Inferior parietal cortex (tissue), 1 donor: ENCODE data around the gene FBN1.

Experiments
- DNase-seq: peaks from one replicate; pipeline ENCODE4 v3.0.0-alpha.2; 2016; ENCODE audit errors: extremely low spot score

The FBN1 gene

DNA sequence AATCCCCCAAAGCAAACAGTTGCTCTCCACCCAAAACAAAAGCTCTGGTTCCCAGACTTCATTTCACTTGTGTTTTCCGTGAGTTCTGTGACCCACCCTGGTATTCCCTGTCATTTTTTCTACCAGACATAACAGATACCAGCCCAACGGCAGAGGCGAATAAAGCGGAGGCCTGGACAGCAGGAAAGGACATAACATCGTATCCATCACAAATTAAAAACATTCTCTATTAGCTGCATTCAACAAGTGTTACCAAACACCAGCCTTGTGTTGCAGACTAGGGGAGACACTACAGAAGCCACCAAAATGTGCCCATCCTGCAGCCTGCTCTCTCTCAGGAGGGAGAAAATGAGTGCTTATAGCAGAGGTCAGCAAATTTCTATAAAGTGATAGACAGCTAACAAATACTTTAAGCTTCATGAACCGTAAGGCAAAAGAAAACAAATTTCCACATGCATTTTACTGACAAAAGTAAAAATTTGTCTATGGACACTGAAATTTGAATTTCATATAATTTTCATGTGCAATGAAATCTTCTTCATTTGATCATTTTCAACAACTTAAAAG is 7.1 kb upstream of the FBN1 start:
- DNase-seq = no peak

DNA sequence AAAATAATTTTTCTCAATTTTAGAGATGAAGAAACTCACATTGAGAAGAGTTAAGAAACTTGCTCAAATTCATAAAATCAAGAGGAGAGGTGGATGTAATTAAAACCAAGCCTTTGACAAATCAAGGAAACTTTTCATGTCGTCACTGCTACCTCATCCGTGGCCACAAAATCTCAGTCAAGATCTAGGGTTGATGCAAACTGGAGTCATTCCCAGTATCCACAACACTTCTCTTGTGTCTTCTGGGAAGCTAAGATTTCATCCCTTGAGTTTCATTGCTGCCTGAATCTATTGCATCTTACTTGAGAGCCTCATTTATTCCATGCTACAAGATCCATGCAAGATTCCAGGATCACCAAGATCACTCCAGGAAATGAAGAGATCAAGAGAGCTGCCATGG is 5.4 kb upstream of the FBN1 start:
- DNase-seq = no peak

DNA sequence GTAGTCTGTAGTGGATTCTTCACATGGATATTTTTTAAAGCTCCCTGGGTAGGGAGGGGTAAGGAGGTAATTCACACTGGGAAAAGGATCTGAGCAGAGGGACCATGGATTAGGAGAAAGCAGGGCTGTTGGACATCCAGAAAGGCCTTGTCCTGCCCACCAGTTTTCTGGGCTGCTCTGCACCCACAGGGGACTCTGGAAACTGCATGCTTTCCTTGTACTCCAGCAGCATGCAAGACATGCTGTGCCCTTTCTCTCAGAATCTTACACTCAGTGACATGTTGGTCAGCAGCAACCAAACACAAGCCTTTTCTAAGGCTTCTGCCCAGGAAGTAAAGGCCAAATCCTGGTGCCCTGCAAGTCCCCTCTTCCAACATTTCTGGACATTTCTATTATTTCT is 2.5 kb upstream of the FBN1 start:
- peak; percentile 45 for DNase-seq

DNA sequence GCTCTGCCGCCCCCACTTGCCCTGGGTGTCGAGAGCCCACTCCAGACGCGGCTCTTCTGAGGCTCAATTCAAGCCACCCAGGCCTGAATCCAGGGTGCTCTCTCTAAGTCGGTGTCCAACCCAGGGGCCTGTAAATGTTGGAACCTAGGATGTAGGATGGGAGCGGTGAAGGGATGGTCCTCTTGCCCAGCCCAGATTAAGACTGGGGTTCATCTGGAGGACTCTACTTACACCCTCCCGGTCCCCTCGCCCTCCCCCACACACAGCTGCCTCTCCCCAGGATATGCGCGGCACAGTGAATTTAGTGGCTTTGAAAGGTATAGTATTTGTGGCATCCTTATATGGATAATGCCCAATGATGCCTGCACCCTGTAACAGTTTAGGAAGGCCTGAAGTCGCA is 822 bp upstream of the FBN1 start:
- no peak for DNase-seq

DNA sequence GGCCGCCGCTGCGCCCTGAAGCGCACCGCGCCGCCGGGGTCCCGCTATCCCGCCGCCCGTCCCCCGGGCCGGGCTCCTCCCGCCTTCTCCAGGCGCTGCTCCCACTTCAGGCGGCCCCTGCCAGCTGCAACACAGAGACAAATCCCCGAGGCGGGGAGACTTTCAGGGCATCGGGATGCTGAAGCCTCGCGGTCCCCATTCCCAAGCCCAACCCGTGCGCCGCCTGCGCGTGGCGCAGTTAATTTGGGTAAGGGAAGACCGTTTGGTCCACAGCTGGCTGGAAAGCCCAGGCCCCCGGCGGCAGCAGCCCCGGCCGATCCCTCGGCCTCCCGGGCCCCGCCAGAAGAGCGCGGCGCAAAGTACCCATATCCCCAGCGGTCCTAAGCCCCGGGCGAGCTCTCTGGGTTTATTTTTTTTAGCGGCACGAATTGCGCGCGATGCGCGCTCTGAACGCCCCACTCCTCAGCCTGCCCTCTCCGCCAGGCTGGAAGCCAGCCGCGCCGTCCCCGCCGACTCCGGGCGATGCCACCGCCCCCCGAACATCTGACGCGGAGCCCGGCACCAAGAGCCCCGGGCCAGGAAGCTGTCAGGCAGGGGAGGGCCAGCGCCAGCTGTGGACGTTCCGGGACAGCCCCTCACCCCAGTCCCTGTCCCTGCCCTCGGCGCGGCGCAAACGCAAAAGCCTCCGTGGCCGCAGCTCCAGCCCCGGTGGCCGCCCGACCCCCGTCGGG is 517 bp downstream of the FBN1 start:
- no peak for DNase-seq

GRCh38 chr15:48644467-48644826 is 1.1 kb downstream of the FBN1 start:
- DNase-seq = no peak

DNA sequence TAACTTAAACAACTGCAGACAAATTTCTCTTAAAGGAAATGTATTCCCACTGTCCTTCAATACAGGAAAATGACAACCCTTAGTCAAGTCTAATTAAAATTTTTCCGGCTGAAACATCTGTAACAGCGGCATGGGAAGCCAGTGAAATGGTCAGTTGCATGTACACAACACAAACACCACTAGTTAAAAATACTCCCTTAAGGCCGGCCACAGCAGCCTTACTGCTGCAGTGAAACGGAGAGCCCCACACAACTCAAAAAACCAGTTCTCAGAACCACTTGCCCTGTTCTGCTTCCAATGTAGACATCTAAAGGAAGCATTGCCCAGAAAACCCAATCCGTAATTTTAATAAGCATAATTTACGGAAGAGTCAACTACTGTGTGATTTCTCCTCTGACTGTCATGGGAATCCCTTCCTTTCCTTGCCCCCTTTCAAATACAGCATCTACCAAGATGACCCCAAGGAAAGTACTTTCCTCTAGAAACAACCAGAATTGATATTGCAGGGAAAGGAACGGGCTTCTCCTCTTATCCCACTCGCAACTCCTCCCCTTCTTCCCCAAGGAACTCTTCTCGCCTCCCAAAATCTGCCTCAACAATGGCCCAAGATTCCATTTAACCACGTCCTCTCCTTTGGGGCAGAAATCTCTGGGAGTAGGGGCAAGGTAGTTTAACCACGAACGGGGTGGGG is 1.6 kb downstream of the FBN1 start:
- DNase-seq = no peak

- DNase-seq = no peak
Observed at GRCh38 chr15:48643206-48643605, 2.3 kb downstream of the FBN1 start.

- DNase-seq = no peak
Observed at GRCh38 chr15:48642795-48643194, 2.7 kb downstream of the FBN1 start.

DNA sequence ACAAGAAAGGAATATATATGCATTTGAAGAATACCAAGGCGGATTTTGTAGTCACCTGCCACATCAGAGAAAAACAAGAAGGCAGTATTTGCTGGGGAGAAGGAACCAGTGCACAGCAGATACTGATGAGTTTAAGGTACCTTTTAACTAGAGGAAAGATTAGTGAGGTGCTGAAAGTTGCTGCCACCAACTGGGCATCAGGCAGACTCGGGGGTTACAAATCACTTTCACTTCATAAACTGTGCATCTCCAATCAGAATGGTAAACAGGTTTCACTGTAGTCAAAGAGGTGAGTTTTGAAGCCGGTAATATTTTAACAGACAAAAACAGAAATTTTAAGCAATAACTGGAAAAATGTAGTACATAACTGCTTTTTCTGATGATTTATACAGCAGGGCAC is 4.1 kb downstream of the FBN1 start:
- DNase-seq = peak; percentile 64

- no peak for DNase-seq
Observed at GRCh38 chr15:48638963-48639362, 6.5 kb downstream of the FBN1 start.

DNA sequence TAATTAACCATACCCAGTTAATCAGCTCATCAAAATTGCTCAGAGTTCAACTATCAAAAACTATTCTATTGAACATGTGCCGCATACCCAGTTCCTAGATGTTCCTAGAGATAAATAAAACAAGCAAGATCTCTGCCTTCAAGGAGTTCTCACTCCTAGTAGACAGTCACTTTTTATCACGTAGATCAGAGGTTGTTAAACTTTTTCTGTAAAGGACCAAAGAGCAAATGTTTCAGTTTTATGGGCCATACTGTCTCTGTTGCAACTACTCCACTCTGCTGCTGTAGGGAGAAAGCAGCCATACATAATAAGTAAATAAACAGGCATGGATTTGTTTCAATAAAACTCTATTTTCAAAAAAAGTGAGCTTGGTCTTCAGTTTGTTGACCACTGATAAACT is 7.9 kb downstream of the FBN1 start:
- no peak for DNase-seq

GRCh38 chr15:48636511-48636910 is 9.0 kb downstream of the FBN1 start:
- DNase-seq = no peak

DNA sequence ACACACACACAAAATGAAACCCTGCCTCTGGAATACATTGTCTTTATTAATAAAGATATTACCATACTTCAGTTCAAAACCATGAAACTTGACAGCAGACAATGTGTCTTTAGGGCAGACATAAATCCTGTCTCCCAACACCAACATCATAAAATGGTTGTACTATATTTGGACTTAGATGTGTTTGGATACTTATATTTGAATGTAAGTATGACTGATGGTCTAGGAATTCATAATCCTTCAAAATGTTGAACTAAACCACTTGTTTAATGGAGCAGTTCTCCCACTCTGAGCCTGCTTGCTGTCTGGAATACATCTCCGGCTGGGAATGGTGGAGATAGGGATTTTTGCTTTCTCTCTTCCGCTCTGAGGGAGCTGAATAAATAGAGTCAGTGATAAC is 10.6 kb downstream of the FBN1 start:
- DNase-seq = no peak

DNA sequence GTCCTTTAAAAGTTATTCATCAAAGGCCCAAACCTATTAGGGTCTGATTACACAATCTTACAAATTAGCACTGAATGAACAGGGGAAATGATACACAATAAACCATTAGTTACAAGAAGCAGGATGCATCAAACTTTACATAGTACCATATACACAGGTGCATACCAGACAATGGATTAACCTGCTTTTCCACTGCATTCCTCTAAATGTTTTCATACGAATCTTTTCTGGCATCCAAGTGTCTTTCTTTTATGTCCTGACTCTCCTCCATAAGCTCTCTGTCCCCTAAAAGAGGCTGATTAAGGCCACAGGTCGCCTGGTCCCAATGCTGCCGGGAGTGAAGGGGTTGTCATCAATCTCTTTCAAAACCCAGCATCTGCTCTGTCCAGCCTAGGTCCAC is 11.4 kb downstream of the FBN1 start:
- DNase-seq = no peak

GRCh38 chr15:48632651-48633050 is 12.9 kb downstream of the FBN1 start:
- DNase-seq = no peak

GRCh38 chr15:48631176-48631770 is 14.2 kb downstream of the FBN1 start:
- no peak for DNase-seq

GRCh38 chr15:48630245-48630644 is 15.3 kb downstream of the FBN1 start:
- DNase-seq = no peak

DNA sequence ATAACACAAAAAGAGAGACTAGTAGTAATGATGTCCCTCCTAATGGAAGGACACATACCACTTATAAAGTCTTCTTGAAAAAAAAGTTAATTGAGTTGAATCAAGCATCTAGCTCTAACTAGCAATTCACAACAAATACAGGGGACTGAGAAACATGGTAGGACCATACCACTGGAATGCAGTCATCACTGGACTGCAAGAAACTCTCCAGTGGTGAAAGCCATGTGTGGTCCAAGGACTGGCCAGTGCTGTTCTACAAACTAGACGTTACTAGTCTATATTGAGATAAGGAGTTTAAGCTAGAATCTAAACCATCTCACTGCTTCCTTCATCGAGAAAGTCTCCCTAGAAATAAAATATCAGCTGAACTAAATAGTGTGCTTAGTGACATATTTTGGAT is 16.7 kb downstream of the FBN1 start:
- no peak for DNase-seq

DNA sequence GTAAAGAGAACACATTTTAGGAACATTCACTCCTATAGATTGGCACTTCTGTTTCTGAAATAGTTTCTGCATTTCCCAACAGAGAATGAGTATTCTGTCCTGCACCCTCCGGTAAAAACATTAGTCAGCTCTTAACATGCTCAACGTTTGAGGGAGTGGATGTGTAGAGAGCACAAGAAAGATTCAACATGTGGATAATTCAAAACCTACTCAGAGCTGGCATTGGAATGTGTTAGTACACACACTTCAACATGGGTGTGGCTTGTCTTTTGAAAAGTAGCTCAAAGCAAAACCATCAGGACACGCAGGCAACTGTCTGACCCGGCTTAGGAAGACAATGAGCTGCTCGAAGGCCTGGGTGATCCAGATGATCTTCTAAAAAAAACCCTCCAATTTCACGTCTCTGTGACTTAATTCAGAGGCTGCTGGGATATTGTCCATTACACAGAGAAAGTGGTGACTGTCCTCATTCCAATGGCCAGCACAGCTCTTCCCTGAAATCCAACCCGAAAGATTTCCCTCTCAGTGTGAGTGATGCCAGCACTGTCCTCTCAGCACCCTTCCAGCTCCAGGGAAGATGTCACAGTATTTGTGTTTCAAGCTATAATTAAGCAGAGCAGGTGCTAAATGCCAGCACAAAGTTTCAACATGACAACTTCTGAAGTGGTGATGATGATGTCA is 18.1 kb downstream of the FBN1 start:
- DNase-seq = no peak

- DNase-seq = no peak
Observed at GRCh38 chr15:48625126-48625525, 20.4 kb downstream of the FBN1 start.

- DNase-seq = no peak
Observed at GRCh38 chr15:48624700-48625099, 20.8 kb downstream of the FBN1 start.
